GM21786 (cell line): ENCODE results near the gene USP17L26.
"Not testable (repeated sequence)": the region's sequence is repeated elsewhere in the genome, so short reads cannot be mapped to it uniquely, and the experiment has no call there.

Experiments
- ATAC-seq: cut with Tn5 transposase; IDR thresholded peaks from one replicate; pipeline ENCODE4 v1.9.1; 2021; ENCODE audit not compliant: unreplicated experiment

The USP17L26 gene, protein sequence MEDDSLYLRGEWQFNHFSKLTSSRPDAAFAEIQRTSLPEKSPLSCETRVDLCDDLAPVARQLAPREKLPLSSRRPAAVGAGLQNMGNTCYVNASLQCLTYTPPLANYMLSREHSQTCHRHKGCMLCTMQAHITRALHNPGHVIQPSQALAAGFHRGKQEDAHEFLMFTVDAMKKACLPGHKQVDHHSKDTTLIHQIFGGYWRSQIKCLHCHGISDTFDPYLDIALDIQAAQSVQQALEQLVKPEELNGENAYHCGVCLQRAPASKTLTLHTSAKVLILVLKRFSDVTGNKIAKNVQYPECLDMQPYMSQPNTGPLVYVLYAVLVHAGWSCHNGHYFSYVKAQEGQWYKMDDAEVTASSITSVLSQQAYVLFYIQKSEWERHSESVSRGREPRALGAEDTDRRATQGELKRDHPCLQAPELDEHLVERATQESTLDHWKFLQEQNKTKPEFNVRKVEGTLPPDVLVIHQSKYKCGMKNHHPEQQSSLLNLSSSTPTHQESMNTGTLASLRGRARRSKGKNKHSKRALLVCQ

GRCh38 chr4:9334358-9334757 lies at the start of gene USP17L26:
Gene USP17L26 (plus strand): TSS chr4:9334658. CDS start chr4:9334658, 0 bp downstream.
- ATAC-seq: not testable (repeated sequence)

DNA sequence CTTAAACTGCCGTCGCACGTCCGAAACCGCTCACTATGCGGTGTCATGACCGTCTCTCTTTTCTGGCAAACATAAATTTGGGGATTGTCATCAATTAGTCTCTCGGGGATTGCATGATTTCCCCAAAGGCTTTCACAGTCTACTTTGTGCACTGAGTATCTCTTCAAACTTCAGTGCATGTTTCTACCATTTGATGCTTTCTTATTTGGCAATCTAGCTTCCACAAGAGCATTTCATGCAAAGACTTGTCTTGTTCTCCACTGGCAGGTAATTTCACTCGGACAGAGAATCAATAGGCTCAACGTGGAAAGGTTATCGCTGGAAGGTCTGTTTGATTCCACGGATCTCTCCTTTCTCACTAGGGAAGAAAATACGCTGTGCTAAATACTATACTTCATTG lies 10.3 kb upstream of the USP17L26 start:
- ATAC-seq: not testable (repeated sequence)

DNA sequence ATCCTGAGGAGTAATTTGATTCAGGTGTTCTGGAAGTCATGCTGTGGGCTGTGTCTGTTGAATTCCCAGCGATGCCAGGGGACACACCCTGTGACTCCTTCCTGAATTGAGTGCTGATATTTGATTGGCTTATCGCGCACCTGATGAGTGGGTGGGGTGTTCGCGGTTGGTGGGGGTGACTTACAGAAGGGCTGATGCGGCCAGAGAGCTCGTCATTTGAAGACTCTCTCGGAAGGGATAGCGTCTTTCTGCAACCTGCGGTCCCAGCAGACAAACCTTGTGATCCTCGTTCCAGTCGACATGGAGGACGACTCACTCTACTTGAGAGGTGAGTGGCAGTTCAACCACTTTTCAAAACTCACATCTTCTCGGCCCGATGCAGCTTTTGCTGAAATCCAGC lies 9.6 kb upstream of the USP17L26 start, which contains the start of gene USP17L24:
Gene USP17L24, plus strand, starts transcription at position 301 of the 400 bp plus-strand sequence. Its CDS starts 0 bp downstream, at position 301.
- not testable (repeated sequence) for ATAC-seq

DNA sequence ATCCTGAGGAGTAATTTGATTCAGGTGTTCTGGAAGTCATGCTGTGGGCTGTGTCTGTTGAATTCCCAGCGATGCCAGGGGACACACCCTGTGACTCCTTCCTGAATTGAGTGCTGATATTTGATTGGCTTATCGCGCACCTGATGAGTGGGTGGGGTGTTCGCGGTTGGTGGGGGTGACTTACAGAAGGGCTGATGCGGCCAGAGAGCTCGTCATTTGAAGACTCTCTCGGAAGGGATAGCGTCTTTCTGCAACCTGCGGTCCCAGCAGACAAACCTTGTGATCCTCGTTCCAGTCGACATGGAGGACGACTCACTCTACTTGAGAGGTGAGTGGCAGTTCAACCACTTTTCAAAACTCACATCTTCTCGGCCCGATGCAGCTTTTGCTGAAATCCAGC lies 4.8 kb upstream of the USP17L26 start, which contains the start of gene USP17L25:
Gene USP17L25, plus strand, starts transcription at position 301 of the 400 bp plus-strand sequence. Its CDS starts 0 bp downstream, at position 301.
- not testable (repeated sequence) for ATAC-seq

GRCh38 chr4:9339103-9339502 lies 4.6 kb downstream of the USP17L26 start, which contains the start of gene USP17L5:
Gene USP17L5 (plus strand): TSS chr4:9339403. CDS start chr4:9339403, 0 bp downstream.
- ATAC-seq: not testable (repeated sequence)

GRCh38 chr4:9343848-9344247 lies 9.4 kb downstream of the USP17L26 start, which contains the start of gene USP17L27:
Gene USP17L27 (plus strand): TSS chr4:9344148. CDS start chr4:9344148, 0 bp downstream.
- not testable (repeated sequence) for ATAC-seq

- ATAC-seq: not testable (repeated sequence)
Observed at GRCh38 chr4:9348593-9348992, 14.1 kb downstream of the USP17L26 start, which contains the start of gene USP17L28. Gene USP17L28 (plus strand): TSS chr4:9348893. CDS start chr4:9348893, 0 bp downstream.

GRCh38 chr4:9350866-9351265 lies 16.4 kb downstream of the USP17L26 start:
- ATAC-seq: not testable (repeated sequence)

GRCh38 chr4:9353338-9353737 lies 18.9 kb downstream of the USP17L26 start, which contains the start of gene USP17L29:
Gene USP17L29 (plus strand): TSS chr4:9353638. CDS start chr4:9353638, 0 bp downstream.
- ATAC-seq: not testable (repeated sequence)

GRCh38 chr4:9362829-9363228 lies 28.4 kb downstream of the USP17L26 start, which contains the start of gene USP17L30:
Gene USP17L30 (plus strand): TSS chr4:9363129. CDS start chr4:9363129, 0 bp downstream.
- not testable (repeated sequence) for ATAC-seq

DNA sequence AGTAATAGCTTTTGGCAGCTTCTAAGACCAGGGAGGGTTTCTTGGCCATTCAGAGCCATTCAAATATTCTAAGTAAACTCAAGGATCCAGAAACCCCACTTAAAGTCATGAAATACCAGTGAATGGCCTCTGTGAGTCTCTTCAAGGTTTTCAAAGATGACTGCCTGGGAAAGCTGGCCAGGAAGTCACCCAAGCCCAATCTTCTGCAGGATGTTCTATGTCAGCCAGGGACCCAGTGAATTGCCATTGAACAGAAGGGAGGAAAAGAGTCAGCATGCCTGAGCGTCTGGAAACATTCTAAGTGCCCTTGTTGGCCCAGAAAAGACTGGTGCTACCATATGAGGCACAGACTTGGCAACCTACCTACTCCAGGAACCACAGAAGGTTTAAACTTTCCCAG lies 45.4 kb downstream of the USP17L26 start:
- ATAC-seq: not testable (repeated sequence)

DNA sequence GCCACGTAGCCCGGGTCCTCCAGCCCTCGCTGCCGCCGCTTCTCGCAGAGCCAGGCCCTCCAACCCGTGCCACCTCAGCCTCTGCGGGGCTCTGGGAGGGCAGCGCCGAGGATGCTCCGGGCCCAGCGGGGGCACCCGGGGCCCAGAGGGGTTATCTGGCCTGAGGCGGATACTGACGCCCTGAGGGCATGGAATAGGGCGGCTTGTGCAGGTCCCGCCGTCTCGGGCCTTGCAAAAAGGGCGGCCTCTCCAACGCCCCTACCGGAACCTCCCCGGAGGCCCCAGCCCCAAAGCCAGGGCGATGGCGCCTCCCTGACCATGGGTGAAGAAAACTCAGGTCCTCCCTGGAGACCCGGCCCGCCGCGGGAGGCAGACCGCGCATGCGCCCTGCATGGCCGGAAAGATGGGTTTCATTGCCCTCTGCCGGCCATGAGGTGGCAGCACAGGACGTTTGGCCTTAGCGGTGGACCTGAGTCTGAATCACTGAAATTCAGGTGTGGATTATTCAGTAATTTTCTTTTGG lies 46.6 kb downstream of the USP17L26 start:
- ATAC-seq: not testable (repeated sequence)

DNA sequence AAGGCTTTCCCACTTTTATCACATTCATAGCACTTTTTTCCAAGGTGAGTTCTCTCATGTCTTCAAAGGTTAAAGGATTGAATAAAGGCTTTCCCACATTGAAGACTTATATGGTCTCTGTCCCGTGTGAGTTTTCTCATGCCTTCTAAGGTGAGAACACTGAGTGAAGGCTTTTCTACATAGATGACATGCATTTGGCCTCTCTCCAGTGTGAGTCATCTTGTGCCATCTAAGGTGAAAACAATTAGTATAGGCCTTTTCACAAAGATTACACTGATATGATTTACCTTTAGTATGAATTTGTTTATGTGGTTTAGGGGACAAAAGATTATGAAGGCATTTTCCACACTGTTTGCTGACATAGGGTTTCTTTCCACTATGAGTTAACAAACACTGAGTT lies 49.7 kb downstream of the USP17L26 start:
- no peak for ATAC-seq
